ENCODE data around the gene THAP6.
"Not testable (repeated sequence)": the region's sequence is repeated elsewhere in the genome, so short reads cannot be mapped to it uniquely, and the experiment has no call there.

GRCh38 chr4:75533339-75533887 lies 19.1 kb downstream of the THAP6 start:
- not testable (repeated sequence) for TF ChIP-seq CTCF, POLR2A (IDR thresholded peaks at IDR 0.05)

Measured in adrenal gland (tissue), 5 donors.